Gastroesophageal sphincter (tissue), 3 donors: Measurements from ENCODE around the gene CD72.

Experiments used
- CTCF ChIP-seq, 4 experiments: fragments of 200-600 bp in 2 of 4; fragments of 450-650 bp in 2 of 4; sonication (generic) in 1 of 4; IDR thresholded peaks; one replicate each; pipeline ENCODE4 v1.5.1; 2017 to 2019; ENCODE audit warnings: antibody characterized with exemption in 4 of 4, mild to moderate bottlenecking in 2 of 4, moderate library complexity in 2 of 4
- EP300 ChIP-seq: sonication (generic); formaldehyde crosslinking; IDR thresholded peaks from one replicate; pipeline ENCODE4 v1.6.1; 2017; ENCODE audit warnings: antibody characterized with exemption, mild to moderate bottlenecking
- POLR2A ChIP-seq, 2 donors: fragments of 450-650 bp; IDR thresholded peaks; one replicate each; pipeline ENCODE4 v1.6.1; 2017; ENCODE audit warnings: antibody characterized with exemption in 2 of 2, mild to moderate bottlenecking in 2 of 2, moderate library complexity in 1 of 2
- POLR2AphosphoS5 ChIP-seq: sonication (generic); formaldehyde crosslinking; IDR thresholded peaks from one replicate; pipeline ENCODE4 v1.6.1; 2017; ENCODE audit warnings: antibody characterized with exemption

GRCh38 chr9:35566417-35566816 is 51.8 kb downstream of the CD72 start:
- TF ChIP-seq CTCF (IDR thresholded peaks at IDR 0.05), result no peak
- no peak for TF ChIP-seq POLR2A (IDR thresholded peaks at IDR 0.05)
- no peak for TF ChIP-seq EP300
- TF ChIP-seq POLR2AphosphoS5, result no peak
